ENCODE measurements around the gene TMEM204.

Gene TMEM204

GRCh38 chr16:1601489-1601888 is 68.0 kb downstream of the TMEM204 start:
- TF ChIP-seq CTCF (IDR thresholded peaks at IDR 0.05; ENCODE audit: control insufficient read depth, extremely low read depth, insufficient read depth), result no peak
- DNase-seq (ENCODE audit: low read depth), result no peak
- H3K4me3 ChIP-seq (ENCODE audit: low read depth, low read length), result no peak overlapping the region

- no peak for DNase-seq (ENCODE audit: low read depth)
- no peak overlapping the region for H3K4me3 ChIP-seq (ENCODE audit: low read depth, low read length)
- no peak for TF ChIP-seq CTCF (IDR thresholded peaks at IDR 0.05; ENCODE audit: control insufficient read depth, extremely low read depth, insufficient read depth)
These were observed 68.8 kb downstream of the TMEM204 start for GRCh38 chr16:1602285-1602684.
